Testis (tissue), 2 donors: ENCODE results near the gene CST6.

ENCODE experiments used
- CTCF ChIP-seq, 3 experiments: fragments of 450-650 bp in 2 of 3; fragments of 200-600 bp in 1 of 3; sonication (generic) in 1 of 3; IDR thresholded peaks; one replicate each; pipeline ENCODE4 v1.5.1; 2016 to 2019; ENCODE audit warnings: antibody characterized with exemption in 3 of 3, mild to moderate bottlenecking in 2 of 3, moderate library complexity in 1 of 3
- POLR2A ChIP-seq: fragments of 450-650 bp; IDR thresholded peaks from one replicate; pipeline ENCODE4 v1.6.1; 2017; ENCODE audit warnings: antibody characterized with exemption, mild to moderate bottlenecking, moderate library complexity

DNA sequence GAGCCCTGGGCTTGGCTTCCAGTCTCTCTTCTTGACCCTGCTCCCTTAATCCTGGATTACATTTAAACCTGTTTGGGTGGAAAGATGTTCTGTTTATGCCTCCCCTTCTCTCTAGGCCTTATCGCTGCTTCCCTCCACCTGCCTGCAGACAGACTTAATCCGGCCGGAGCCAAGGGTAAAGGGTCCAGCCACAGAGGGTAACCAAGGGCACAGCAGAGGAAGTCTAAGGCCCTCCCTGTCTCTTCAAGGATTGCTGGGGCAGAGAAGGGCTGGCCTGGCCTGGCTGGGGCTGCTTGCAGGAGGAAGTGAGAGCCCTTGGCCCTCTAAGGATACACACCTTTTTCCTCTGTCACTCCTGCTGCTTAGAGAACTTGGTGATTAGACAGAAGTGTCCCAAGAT lies 35.1 kb downstream of the CST6 start:
- TF ChIP-seq CTCF (IDR thresholded peaks at IDR 0.05) (no peak), POLR2A (no peak)
